HepG2 (cell line): ENCODE measurements around the gene DOC2A. TPM values are rescaled to one million over a fixed set of nuclear protein-coding genes. Genes with fewer than 3 reads are reported as not detected.
"Not testable (repeated sequence)": the region's sequence is repeated elsewhere in the genome, so short reads cannot be mapped to it uniquely, and the experiment has no call there.

Source experiments
- ATAC-seq: fragments of 200-7000 bp; cut with Tn5 transposase; 3 replicates; pipeline ENCODE4 v1.9.1; 2020; ENCODE audit warnings: mild to moderate bottlenecking, moderate library complexity
- BruUV-seq: library from RNA; stranded (reverse); fragments of 400-500 nt; replicated peaks from 2 replicates; lab custom pipeline; 2021; lab: Mats Ljungman, UMichigan
- CTCF ChIA-PET: fragments of 300-600 bp; formaldehyde crosslinking; extraction: SDS; loops from one replicate; lab custom pipeline; 2021; ENCODE audit warnings: low total read pairs, inconsistent platforms, low intra/inter-chr PET ratio; lab: Yijun Ruan, JAX
- POLR2A ChIA-PET: fragments of 350-600 bp; sonication (Branson Sonifier 250); formaldehyde crosslinking; loops from one replicate; lab custom pipeline; 2020; ENCODE audit warnings: antibody characterized with exemption, inconsistent platforms; lab: Yijun Ruan, JAX
- DNase-seq: peaks from one replicate; pipeline ENCODE4 v3.0.0-alpha.2; 2015; ENCODE audit warnings: low spot score
- FAIRE-seq: peaks from 3 replicates; lab custom pipeline; 2011; peaks lifted over from hg19 to GRCh38; lab: Jason Lieb, UNC
- H2AFZ ChIP-seq: one replicate; pipeline ENCODE4 v1.6.1; 2011; ENCODE audit warnings: low read length, inconsistent platforms
- H3K27ac ChIP-seq: fragments of 300-600 bp; 3 replicates; pipeline ENCODE4 v1.8.0; 2011; ENCODE audit warnings: mixed run types, mild to moderate bottlenecking, mixed read lengths, low read length, inconsistent platforms; ENCODE audit not compliant: insufficient read depth; ENCODE audit errors: extremely low read length
- H3K27me3 ChIP-seq, 2 experiments: fragments of 200-600 bp in 1 of 2; 2 replicates in 1 of 2; 3 replicates in 1 of 2; pipeline versions ENCODE4 v1.6.0 to v1.8.0; 2011; ENCODE audit warnings: low read length in 2 of 2, mild to moderate bottlenecking in 2 of 2, moderate library complexity in 2 of 2, inconsistent platforms in 1 of 2; ENCODE audit not compliant: insufficient read depth in 2 of 2, control insufficient read depth in 1 of 2
- H3K36me3 ChIP-seq, 2 experiments: fragments of 200-600 bp in 1 of 2; replicated peaks in 1 of 2; 2 replicates in 1 of 2; 3 replicates in 1 of 2; pipeline versions ENCODE4 v1.5.1 to v1.8.0; 2011; ENCODE audit warnings: low read length in 2 of 2, inconsistent platforms in 1 of 2; ENCODE audit not compliant: insufficient read depth in 2 of 2, control insufficient read depth in 1 of 2
- H3K4me1 ChIP-seq: 2 replicates; pipeline ENCODE4 v1.5.1; 2012; ENCODE audit warnings: low read length, inconsistent platforms; ENCODE audit not compliant: insufficient read depth
- H3K4me2 ChIP-seq: 2 replicates; pipeline ENCODE4 v1.6.0; 2011; ENCODE audit warnings: low read depth, low read length, inconsistent platforms
- H3K4me3 ChIP-seq, 3 experiments: fragments of 200-600 bp in 1 of 3; sonication (generic), shearing (Covaris generic) in 1 of 3; replicated peaks in 1 of 3; 2 replicates each; pipeline ENCODE4 v1.5.1; 2011 to 2016; ENCODE audit warnings: low read length in 3 of 3, inconsistent platforms in 2 of 3, low read depth in 2 of 3, mild to moderate bottlenecking in 2 of 3, control low read depth in 1 of 3, mixed read lengths in 1 of 3; ENCODE audit not compliant: insufficient read depth in 1 of 3
- H3K79me2 ChIP-seq: one replicate; pipeline ENCODE4 v1.6.1; 2011; ENCODE audit warnings: low read length, inconsistent platforms; ENCODE audit not compliant: insufficient read depth
- H3K9ac ChIP-seq: 2 replicates; pipeline ENCODE4 v1.6.0; 2011; ENCODE audit warnings: mild to moderate bottlenecking, low read depth, low read length, inconsistent platforms; ENCODE audit not compliant: insufficient read depth
- H3K9me3 ChIP-seq: 2 replicates; pipeline ENCODE4 v1.5.1; 2012; ENCODE audit warnings: mild to moderate bottlenecking, low read length
- H4K20me1 ChIP-seq: 2 replicates; pipeline ENCODE4 v1.6.0; 2011; ENCODE audit warnings: inconsistent platforms, mild to moderate bottlenecking, low read length, moderate library complexity; ENCODE audit not compliant: insufficient read depth
- PHB2 ChIP-seq: fragments of 450-650 bp; IDR thresholded peaks from 2 replicates; pipeline ENCODE4 v1.6.1; 2018; ENCODE audit not compliant: partially characterized antibody
- ZNF224 ChIP-seq: sonication (generic); formaldehyde crosslinking; IDR thresholded peaks from 2 replicates; pipeline ENCODE4 v1.5.0; 2020; ENCODE audit warnings: mild to moderate bottlenecking, missing genetic modification reagents
- ZNF83 ChIP-seq: sonication (generic); formaldehyde crosslinking; IDR thresholded peaks from 2 replicates; pipeline ENCODE4 v1.4.0; 2020; ENCODE audit warnings: missing genetic modification reagents, mild to moderate bottlenecking, borderline replicate concordance
- WGBS: methylation state at CpG from one replicate; pipeline ENCODE4 v1.1.6; 2017; ENCODE audit warnings: low lambda C conversion rate; 5-methylcytosine and 5-hydroxymethylcytosine counted together
- in situ Hi-C: cut with HindIII; loops from 2 replicates; pipeline ENCODE4 v1.10.0; 2017; ENCODE audit warnings: low pct_unique_long_range_greater_than_20kb; ENCODE audit not compliant: extremely low pct_ligation_motif_present
- intact Hi-C: fragments of 100-400 bp; cut with micrococcal nuclease; formaldehyde crosslinking; loops from one replicate; pipeline ENCODE4 v1.10.0; 2022; ENCODE audit not compliant: unreplicated experiment
- polyA plus RNA-seq, 8 experiments: library from polyadenylated mRNA; depleted of rRNA in 3 of 8; stranded (reverse) in 7 of 8; unstranded in 1 of 8; fragments of >200 nt; fragmentation: Illumina TruSeq in 4 of 8; extraction: Trizol in 4 of 8; gene quantifications; 2 replicates each; pipeline versions ENCODE4 v1.2.1 to v1.2.3, GENCODE V29; 2011 to 2016; ENCODE audit warnings: low read depth in 4 of 8, missing spikeins in 1 of 8, mixed read lengths in 1 of 8; ENCODE audit not compliant: insufficient read depth in 1 of 8
- total RNA-seq, 5 experiments: library from RNA; depleted of rRNA; stranded (reverse); fragments of >200 nt; fragmentation: Illumina TruSeq; extraction: Trizol; gene quantifications; 2 replicates each; pipeline ENCODE4 v1.2.3, GENCODE V29; 2016; ENCODE audit warnings: low read depth in 1 of 5
- TF ChIP-seq, protein P1 (sequence below): sonication (generic); formaldehyde crosslinking; conservative IDR thresholded peaks from 2 replicates; pipeline ENCODE4 v1.5.0; 2020; ENCODE audit warnings: missing genetic modification reagents
- TF ChIP-seq, protein P2 (sequence below): sonication (generic); formaldehyde crosslinking; IDR thresholded peaks from 2 replicates; pipeline ENCODE4 v1.4.0; 2020; ENCODE audit warnings: missing genetic modification reagents

The DOC2A gene
- total and polyA plus RNA-seq, 2 of the 13 experiments (the other 11 are each of a cell fraction or from before 2014, with no cell fraction given), result 0.15 to 0.55 TPM

DNA sequence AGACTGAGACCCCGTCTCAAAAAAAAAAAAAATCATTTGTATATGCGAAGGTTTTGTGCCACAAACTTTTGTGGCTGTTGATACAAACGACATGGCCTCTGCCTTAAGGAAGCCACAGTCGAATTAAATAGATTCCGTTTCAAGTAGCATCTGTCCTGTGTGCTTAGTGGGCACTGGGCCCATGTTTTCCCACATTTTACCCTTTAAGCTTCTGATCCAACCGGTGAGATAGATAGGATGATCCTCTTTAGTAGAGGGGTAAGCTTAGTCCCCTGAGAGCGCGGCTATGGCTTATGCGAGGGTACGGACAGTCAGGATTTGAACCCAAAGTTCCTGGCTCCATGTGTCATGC lies 49.7 kb downstream of the DOC2A start (continued):
- TF ChIP-seq ZNF224 (CRISPR knock-in tag), result peak; percentile 44; the same call in 1 of the 2 replicates

DNA sequence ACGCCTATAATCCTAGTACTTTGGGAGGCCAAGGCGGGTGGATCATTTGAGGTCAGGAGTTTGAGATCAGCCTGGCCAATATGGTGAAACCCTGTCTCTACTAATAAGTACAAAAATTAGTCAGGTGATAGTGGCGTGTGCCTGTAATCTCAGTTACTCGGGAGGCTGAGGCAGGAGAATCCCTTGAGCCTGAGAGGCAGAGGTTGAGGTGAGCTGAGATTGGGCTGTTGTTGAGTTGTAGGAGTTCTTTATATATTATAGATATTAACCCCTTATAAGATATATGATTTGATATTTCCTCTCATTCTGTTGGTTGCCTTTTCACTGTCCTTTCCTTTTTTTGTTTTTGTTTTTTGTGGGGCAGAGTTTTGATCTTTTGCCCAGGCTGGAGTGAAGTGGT lies 51.0 kb downstream of the DOC2A start:
- H3K9me3 ChIP-seq, H2AFZ ChIP-seq, H3K36me3 ChIP-seq, H3K9ac ChIP-seq, H3K27me3 ChIP-seq, H3K4me2 ChIP-seq, FAIRE-seq, H3K79me2 ChIP-seq, H3K27ac ChIP-seq, CTCF ChIA-PET, BruUV-seq, ATAC-seq, H4K20me1 ChIP-seq, DNase-seq, H3K4me3 ChIP-seq: not testable (repeated sequence)
- POLR2A ChIA-PET, result interaction anchor here (0.6 to 4.6 kb wide), 2 partner anchors 14 to 33 kb away, joined by 3 to 43 read pairs; partner anchors contain the start of genes KCTD13 and TAOK2
- intact Hi-C loops, result loop anchor here (5.0 kb wide), 3 partner anchors 33 to 58 kb away; partner anchors contain the start of genes ASPHD1, HIRIP3, INO80E and KCTD13
- WGBS, result 52% methylated on average over 4 of the region's 4 CpGs
- peaks cover 43% of the 10 kb centered on the region for H3K4me1 ChIP-seq
- in situ Hi-C loops, result loop anchor here (5.0 kb wide), 1 partner anchor 33 kb away; the partner anchor contains the start of gene KCTD13

DNA sequence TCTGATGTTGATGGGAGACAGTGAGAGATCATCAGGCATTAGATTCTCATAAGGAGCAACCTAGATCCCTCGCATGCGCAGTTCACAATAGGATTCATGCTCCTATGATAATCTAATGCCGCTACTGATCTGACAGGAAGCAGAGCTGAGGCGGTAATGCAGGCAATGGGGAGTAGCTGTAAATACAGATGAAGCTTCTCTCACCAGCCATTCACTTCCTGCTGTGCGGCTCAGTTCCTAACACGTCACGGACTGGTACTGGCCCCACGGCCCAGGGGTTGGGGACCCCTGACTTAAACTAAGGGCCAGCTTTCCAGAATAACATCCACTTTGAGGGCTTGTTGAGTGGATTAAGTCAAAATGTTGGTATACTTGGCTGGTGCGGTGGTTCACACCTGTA lies 51.5 kb downstream of the DOC2A start:
- 74% methylated on average over 9 of the region's 9 CpGs for WGBS
- intact Hi-C loops, result no loop called here

More for the DNA sequence above, 51.5 kb downstream of the DOC2A start:
- Histone ChIP-seq H3K79me2 (no peaks in the 10 kb centered on the region), H3K27me3 (no peaks in the 10 kb centered on the region; a peak in 1 of 5 replicates), H3K27ac (no peak overlapping the region), H3K4me2 (peak overlapping the region; percentile 5; the same call in 1 of the 2 replicates), H3K9ac (no peak overlapping the region), H3K4me3 (no peak overlapping the region), H2AFZ (no peak overlapping the region), H3K9me3 (no peaks in the 10 kb centered on the region), H3K36me3 (no peaks in the 10 kb centered on the region), H3K4me1 (peaks cover 37% of the 10 kb centered on the region), H4K20me1 (no peaks in the 10 kb centered on the region)
- DNase-seq (no peak), ATAC-seq (no peak), FAIRE-seq (no peak)
- CTCF ChIA-PET, result no interaction called here
- POLR2A ChIA-PET, result interaction anchor here (0.6 to 4.6 kb wide), 2 partner anchors 14 to 33 kb away, joined by 3 to 43 read pairs; partner anchors contain the start of genes KCTD13 and TAOK2
- in situ Hi-C loops, result no loop called here
- BruUV-seq, result no TSS peak
- TF ChIP-seq PHB2, result no peak
- TF ChIP-seq ZNF83, result no peak
- TF ChIP-seq, protein P1, sequence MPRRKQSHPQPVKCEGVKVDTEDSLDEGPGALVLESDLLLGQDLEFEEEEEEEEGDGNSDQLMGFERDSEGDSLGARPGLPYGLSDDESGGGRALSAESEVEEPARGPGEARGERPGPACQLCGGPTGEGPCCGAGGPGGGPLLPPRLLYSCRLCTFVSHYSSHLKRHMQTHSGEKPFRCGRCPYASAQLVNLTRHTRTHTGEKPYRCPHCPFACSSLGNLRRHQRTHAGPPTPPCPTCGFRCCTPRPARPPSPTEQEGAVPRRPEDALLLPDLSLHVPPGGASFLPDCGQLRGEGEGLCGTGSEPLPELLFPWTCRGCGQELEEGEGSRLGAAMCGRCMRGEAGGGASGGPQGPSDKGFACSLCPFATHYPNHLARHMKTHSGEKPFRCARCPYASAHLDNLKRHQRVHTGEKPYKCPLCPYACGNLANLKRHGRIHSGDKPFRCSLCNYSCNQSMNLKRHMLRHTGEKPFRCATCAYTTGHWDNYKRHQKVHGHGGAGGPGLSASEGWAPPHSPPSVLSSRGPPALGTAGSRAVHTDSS (CRISPR knock-in tag), result no peak
- TF ChIP-seq, protein P2, sequence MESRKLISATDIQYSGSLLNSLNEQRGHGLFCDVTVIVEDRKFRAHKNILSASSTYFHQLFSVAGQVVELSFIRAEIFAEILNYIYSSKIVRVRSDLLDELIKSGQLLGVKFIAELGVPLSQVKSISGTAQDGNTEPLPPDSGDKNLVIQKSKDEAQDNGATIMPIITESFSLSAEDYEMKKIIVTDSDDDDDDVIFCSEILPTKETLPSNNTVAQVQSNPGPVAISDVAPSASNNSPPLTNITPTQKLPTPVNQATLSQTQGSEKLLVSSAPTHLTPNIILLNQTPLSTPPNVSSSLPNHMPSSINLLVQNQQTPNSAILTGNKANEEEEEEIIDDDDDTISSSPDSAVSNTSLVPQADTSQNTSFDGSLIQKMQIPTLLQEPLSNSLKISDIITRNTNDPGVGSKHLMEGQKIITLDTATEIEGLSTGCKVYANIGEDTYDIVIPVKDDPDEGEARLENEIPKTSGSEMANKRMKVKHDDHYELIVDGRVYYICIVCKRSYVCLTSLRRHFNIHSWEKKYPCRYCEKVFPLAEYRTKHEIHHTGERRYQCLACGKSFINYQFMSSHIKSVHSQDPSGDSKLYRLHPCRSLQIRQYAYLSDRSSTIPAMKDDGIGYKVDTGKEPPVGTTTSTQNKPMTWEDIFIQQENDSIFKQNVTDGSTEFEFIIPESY, result peak; percentile 50; the same call in 1 of the 2 replicates
